HepG2 (cell line): ENCODE results near the gene TNP2. TPM values are rescaled to one million over a fixed set of nuclear protein-coding genes. Genes with fewer than 3 reads are reported as not detected.

Experiments
- ARID2 ChIP-seq: sonication (generic); formaldehyde crosslinking; IDR thresholded peaks from 2 replicates; pipeline ENCODE4 v1.8.1; 2022; ENCODE audit warnings: mild to moderate bottlenecking, missing genetic modification reagents, borderline replicate concordance
- CEBPG ChIP-seq: IDR thresholded peaks from 2 replicates; pipeline ENCODE4 v1.6.1; 2016
- GFI1 ChIP-seq: sonication (generic); formaldehyde crosslinking; IDR thresholded peaks from 2 replicates; pipeline ENCODE4 v1.5.0; 2020; ENCODE audit warnings: missing genetic modification reagents, mild to moderate bottlenecking, borderline replicate concordance
- MAFF ChIP-seq: IDR thresholded peaks from 2 replicates; pipeline ENCODE4 v1.6.1; 2011; ENCODE audit warnings: low read depth, low read length, improper control_type of control experiment
- MEF2D ChIP-seq: sonication (generic); formaldehyde crosslinking; IDR thresholded peaks from 2 replicates; pipeline ENCODE4 v1.5.1; 2020; ENCODE audit warnings: mild to moderate bottlenecking, missing genetic modification reagents
- MTF1 ChIP-seq: sonication (generic); formaldehyde crosslinking; IDR thresholded peaks from 2 replicates; pipeline ENCODE4 v1.5.0; 2020; ENCODE audit warnings: missing genetic modification reagents
- MXD1 ChIP-seq: sonication (generic); formaldehyde crosslinking; IDR thresholded peaks from 2 replicates; pipeline ENCODE4 v1.4.0; 2020; ENCODE audit warnings: mild to moderate bottlenecking, missing genetic modification reagents
- NFATC3 ChIP-seq: sonication (generic); formaldehyde crosslinking; IDR thresholded peaks from 2 replicates; pipeline ENCODE4 v1.5.1; 2020; ENCODE audit warnings: mild to moderate bottlenecking, missing genetic modification reagents
- POLR2G ChIP-seq: fragments of 200-400 bp; formaldehyde crosslinking; IDR thresholded peaks from 2 replicates; pipeline ENCODE4 v1.6.1; 2018; ENCODE audit warnings: mild to moderate bottlenecking, low read depth, low read length, moderate library complexity
- PPARG ChIP-seq: conservative IDR thresholded peaks from 2 replicates; pipeline ENCODE4 v1.6.1; 2016; ENCODE audit warnings: missing biosample characterization, missing genetic modification reagents
- RAD21 ChIP-seq: fragments of 450-650 bp; formaldehyde crosslinking; IDR thresholded peaks from 2 replicates; pipeline ENCODE4 v1.5.0; 2020; ENCODE audit warnings: mild to moderate bottlenecking
- TBX3 ChIP-seq: fragments of 450-650 bp; IDR thresholded peaks from 2 replicates; pipeline ENCODE4 v1.6.1; 2017; ENCODE audit warnings: antibody characterized with exemption, mild to moderate bottlenecking, inconsistent platforms, borderline replicate concordance
- XBP1 ChIP-seq: sonication (generic); formaldehyde crosslinking; IDR thresholded peaks from 2 replicates; pipeline ENCODE4 v1.5.0; 2020; ENCODE audit warnings: missing genetic modification reagents
- YY1 ChIP-seq: IDR thresholded peaks from 2 replicates; pipeline ENCODE4 v1.6.1; 2011; ENCODE audit warnings: low read length, low read depth, moderate library complexity, mild to moderate bottlenecking; ENCODE audit not compliant: insufficient read depth, insufficient replicate concordance
- ZFX ChIP-seq: sonication (generic); formaldehyde crosslinking; IDR thresholded peaks from 2 replicates; pipeline ENCODE4 v1.4.0; 2020; ENCODE audit warnings: mild to moderate bottlenecking, low read depth, missing genetic modification reagents, moderate library complexity
- ZMYM3 ChIP-seq: sonication (generic); formaldehyde crosslinking; IDR thresholded peaks from 2 replicates; pipeline ENCODE4 v1.5.1; 2020; ENCODE audit warnings: mild to moderate bottlenecking, missing genetic modification reagents
- ZNF205 ChIP-seq: IDR thresholded peaks from 2 replicates; pipeline ENCODE4 v1.6.1; 2018; ENCODE audit warnings: missing biosample characterization, missing genetic modification reagents
- ZNF460 ChIP-seq: sonication (generic); formaldehyde crosslinking; IDR thresholded peaks from 2 replicates; pipeline ENCODE4 v1.5.1; 2020; ENCODE audit warnings: missing genetic modification reagents, mild to moderate bottlenecking, borderline replicate concordance
- ZNF576 ChIP-seq: sonication (generic); formaldehyde crosslinking; IDR thresholded peaks from 2 replicates; pipeline ENCODE4 v1.4.0; 2020; ENCODE audit warnings: mild to moderate bottlenecking, missing genetic modification reagents
- ZNF577 ChIP-seq: sonication (generic); formaldehyde crosslinking; IDR thresholded peaks from 2 replicates; pipeline ENCODE4 v1.4.0; 2020; ENCODE audit warnings: mild to moderate bottlenecking, low read depth, missing genetic modification reagents, borderline replicate concordance
- polyA plus RNA-seq, 8 experiments: library from polyadenylated mRNA; depleted of rRNA in 3 of 8; stranded (reverse) in 7 of 8; unstranded in 1 of 8; fragments of >200 nt; fragmentation: Illumina TruSeq in 4 of 8; extraction: Trizol in 4 of 8; gene quantifications; 2 replicates each; pipeline versions ENCODE4 v1.2.1 to v1.2.3, GENCODE V29; 2011 to 2016; ENCODE audit warnings: low read depth in 4 of 8, missing spikeins in 1 of 8, mixed read lengths in 1 of 8; ENCODE audit not compliant: insufficient read depth in 1 of 8
- total RNA-seq, 5 experiments: library from RNA; depleted of rRNA; stranded (reverse); fragments of >200 nt; fragmentation: Illumina TruSeq; extraction: Trizol; gene quantifications; 2 replicates each; pipeline ENCODE4 v1.2.3, GENCODE V29; 2016; ENCODE audit warnings: low read depth in 1 of 5
- TF ChIP-seq, protein P1 (sequence below): sonication (generic); formaldehyde crosslinking; IDR thresholded peaks from 2 replicates; pipeline ENCODE4 v1.4.0; 2020; ENCODE audit warnings: mild to moderate bottlenecking, missing genetic modification reagents, borderline replicate concordance
- TF ChIP-seq, protein P2 (sequence below): sonication (generic); formaldehyde crosslinking; IDR thresholded peaks from 2 replicates; pipeline ENCODE4 v1.5.0; 2020; ENCODE audit warnings: mild to moderate bottlenecking, missing genetic modification reagents
- TF ChIP-seq, protein P3 (sequence below): sonication (generic); formaldehyde crosslinking; IDR thresholded peaks from 2 replicates; pipeline ENCODE4 v1.4.0; 2020; ENCODE audit warnings: missing genetic modification reagents

TNP2 gene
- total and polyA plus RNA-seq, 2 of the 13 experiments (the other 11 are each of a cell fraction or from before 2014, with no cell fraction given): not detected

DNA sequence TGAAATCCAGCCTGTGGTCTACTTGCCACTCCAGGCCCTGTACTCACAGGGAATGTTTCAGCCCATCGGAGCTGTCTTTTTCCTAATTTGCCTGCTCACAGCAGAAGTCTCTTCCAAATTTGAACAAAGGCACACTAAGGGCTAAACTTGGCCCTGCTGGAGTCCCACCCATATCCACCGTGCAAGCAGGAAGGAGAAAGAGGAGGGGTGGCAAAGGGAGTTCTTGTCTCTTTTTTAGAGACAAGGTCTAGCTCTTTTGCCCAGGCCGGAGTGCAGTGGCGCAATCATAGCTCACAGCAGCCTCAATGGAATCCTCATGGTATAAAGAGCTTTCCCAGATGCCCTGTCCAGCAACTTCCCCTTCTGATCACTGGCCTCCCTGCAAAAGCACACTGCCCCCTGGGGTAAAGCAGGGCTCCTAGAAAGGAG is 14.7 kb upstream of the TNP2 start (continued):
- TF ChIP-seq YY1 (no peak), CEBPG (CRISPR knock-in tag) (peak; percentile 94), TBX3 (no peak), PPARG (CRISPR knock-in tag) (no peak; the same call in 1 of the 2 replicates), NFATC3 (CRISPR knock-in tag) (0 out of 2 replicates have a peak, but pooled peaks have one; percentile 27), ZNF577 (CRISPR knock-in tag) (no peak), ZNF460 (0 out of 2 replicates have a peak, but pooled peaks have one; percentile 19), ARID2 (CRISPR knock-in tag) (no peak; the same call in 1 of the 2 replicates), ZMYM3 (CRISPR knock-in tag) (peak; percentile 74), MEF2D (CRISPR knock-in tag) (0 out of 2 replicates have a peak, but pooled peaks have one; percentile 57), GFI1 (0 out of 2 replicates have a peak, but pooled peaks have one; percentile 29), MAFF (no peak), ZNF205 (CRISPR knock-in tag) (0 out of 2 replicates have a peak, but pooled peaks have one; percentile 52), MTF1 (no peak), RAD21 (CRISPR knock-in tag) (peak; percentile 40; the same call in 1 of the 2 replicates), POLR2G (no peak), XBP1 (CRISPR knock-in tag) (no peak), ZNF576 (CRISPR knock-in tag) (no peak), MXD1 (CRISPR knock-in tag) (no peak), ZFX (CRISPR knock-in tag) (peak; percentile 63)
- TF ChIP-seq, protein P1, sequence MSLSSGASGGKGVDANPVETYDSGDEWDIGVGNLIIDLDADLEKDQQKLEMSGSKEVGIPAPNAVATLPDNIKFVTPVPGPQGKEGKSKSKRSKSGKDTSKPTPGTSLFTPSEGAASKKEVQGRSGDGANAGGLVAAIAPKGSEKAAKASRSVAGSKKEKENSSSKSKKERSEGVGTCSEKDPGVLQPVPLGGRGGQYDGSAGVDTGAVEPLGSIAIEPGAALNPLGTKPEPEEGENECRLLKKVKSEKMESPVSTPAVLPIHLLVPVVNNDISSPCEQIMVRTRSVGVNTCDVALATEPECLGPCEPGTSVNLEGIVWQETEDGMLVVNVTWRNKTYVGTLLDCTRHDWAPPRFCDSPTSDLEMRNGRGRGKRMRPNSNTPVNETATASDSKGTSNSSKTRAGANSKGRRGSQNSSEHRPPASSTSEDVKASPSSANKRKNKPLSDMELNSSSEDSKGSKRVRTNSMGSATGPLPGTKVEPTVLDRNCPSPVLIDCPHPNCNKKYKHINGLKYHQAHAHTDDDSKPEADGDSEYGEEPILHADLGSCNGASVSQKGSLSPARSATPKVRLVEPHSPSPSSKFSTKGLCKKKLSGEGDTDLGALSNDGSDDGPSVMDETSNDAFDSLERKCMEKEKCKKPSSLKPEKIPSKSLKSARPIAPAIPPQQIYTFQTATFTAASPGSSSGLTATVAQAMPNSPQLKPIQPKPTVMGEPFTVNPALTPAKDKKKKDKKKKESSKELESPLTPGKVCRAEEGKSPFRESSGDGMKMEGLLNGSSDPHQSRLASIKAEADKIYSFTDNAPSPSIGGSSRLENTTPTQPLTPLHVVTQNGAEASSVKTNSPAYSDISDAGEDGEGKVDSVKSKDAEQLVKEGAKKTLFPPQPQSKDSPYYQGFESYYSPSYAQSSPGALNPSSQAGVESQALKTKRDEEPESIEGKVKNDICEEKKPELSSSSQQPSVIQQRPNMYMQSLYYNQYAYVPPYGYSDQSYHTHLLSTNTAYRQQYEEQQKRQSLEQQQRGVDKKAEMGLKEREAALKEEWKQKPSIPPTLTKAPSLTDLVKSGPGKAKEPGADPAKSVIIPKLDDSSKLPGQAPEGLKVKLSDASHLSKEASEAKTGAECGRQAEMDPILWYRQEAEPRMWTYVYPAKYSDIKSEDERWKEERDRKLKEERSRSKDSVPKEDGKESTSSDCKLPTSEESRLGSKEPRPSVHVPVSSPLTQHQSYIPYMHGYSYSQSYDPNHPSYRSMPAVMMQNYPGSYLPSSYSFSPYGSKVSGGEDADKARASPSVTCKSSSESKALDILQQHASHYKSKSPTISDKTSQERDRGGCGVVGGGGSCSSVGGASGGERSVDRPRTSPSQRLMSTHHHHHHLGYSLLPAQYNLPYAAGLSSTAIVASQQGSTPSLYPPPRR: no peak
- TF ChIP-seq, protein P2, sequence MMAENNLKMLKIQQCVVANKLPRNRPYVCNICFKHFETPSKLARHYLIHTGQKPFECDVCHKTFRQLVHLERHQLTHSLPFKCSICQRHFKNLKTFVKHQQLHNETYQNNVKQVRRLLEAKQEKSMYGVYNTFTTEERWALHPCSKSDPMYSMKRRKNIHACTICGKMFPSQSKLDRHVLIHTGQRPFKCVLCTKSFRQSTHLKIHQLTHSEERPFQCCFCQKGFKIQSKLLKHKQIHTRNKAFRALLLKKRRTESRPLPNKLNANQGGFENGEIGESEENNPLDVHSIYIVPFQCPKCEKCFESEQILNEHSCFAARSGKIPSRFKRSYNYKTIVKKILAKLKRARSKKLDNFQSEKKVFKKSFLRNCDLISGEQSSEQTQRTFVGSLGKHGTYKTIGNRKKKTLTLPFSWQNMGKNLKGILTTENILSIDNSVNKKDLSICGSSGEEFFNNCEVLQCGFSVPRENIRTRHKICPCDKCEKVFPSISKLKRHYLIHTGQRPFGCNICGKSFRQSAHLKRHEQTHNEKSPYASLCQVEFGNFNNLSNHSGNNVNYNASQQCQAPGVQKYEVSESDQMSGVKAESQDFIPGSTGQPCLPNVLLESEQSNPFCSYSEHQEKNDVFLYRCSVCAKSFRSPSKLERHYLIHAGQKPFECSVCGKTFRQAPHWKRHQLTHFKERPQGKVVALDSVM (CRISPR knock-in tag): no peak
- TF ChIP-seq, protein P3, sequence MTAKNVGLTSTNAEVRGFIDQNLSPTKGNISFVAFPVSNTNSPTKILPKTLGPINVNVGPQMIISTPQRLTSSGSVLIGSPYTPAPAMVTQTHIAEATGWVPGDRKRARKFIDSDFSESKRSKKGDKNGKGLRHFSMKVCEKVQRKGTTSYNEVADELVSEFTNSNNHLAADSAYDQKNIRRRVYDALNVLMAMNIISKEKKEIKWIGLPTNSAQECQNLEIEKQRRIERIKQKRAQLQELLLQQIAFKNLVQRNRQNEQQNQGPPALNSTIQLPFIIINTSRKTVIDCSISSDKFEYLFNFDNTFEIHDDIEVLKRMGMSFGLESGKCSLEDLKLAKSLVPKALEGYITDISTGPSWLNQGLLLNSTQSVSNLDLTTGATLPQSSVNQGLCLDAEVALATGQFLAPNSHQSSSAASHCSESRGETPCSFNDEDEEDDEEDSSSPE: no peak
